NCI-H2227 (cell line): ENCODE results near the gene MYCN.
A peak's percentile ranks its signal among the peaks of the same experiment; 100 is the strongest.

Experiments used
- DNase-seq: peaks from one replicate; lab custom pipeline; 2025; ENCODE audit not compliant: unreplicated experiment; lab: John Stamatoyannopoulos, UW

MYCN gene

DNA sequence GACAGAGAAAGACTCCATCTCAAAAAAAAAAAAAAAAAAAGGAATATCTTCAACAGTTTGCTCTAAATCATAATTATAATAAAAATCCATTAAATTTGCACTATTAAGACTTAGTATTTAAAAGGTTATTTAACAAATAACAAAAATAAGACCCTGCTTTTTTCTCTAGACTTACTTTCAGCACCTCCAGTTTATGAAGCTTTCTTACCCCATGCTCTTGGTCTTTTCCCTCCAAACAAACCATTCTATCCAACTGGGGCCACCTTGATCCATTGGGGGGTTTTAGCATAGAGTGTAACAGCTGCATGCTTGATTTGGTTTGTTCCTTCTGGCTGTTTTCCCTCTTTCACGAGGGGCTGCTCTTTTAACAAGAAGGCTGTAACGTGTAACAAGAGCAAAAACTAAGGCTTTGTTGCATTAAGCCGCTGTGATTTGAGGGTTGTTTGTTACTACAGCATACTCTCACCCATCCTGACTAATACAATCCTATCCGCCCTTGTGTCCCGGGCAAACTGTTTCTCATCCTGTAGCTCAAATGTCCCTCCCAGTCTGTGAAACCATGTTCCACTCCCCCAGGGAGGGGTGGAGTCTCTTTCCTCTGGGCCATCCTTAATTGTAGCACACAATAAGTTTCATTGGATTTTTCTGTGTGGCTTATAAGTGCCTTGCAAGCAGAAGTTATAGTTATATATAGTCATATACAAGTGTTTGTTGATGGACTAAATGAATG lies 9.6 kb upstream of the MYCN start:
- no peak for DNase-seq

DNA sequence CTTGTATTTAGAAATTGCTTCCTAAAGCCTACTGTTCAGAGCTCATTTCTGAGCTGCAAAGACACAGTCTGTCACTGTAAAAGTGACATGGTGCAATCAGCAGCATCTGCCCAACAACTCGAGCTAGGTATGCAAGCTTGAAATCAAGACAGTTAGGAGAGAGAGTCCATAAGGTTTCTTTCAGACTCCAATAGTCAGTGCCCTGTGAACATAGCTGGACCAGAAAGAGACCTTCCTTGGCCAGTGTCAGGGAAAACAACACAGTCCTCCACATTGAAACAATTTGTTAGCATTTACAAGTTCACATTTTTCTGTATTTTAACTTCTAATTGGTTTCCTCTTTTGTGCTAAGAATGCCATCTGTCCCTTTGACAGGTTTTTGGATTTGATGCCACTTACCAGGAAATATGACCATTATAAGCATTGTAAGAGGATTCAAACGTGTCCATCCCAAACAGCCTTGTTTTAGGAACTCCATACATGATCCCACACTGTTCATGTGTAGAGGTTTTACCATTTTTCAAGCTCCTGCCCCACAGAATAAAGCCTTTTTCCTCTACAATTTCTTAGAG lies 8.9 kb upstream of the MYCN start:
- DNase-seq: no peak

DNA sequence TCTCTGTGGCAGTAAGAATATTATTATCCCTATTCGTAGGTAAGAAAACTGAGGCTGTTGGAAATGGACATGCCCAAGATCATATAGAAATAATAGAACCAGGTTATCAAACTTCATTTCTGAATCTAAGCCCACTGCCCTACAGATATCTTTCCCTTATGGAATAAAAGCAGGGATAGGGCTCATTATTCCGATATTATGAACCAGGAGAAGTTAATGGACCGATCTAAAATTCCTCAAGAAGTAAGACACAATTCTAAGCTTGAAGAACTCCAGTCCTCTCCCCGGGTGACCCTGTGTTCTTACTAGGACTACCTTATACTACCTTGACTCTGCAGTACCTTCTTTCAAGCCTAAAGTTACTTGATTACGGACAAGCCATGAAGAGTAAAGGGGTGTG lies 8.4 kb upstream of the MYCN start:
- no peak for DNase-seq

DNA sequence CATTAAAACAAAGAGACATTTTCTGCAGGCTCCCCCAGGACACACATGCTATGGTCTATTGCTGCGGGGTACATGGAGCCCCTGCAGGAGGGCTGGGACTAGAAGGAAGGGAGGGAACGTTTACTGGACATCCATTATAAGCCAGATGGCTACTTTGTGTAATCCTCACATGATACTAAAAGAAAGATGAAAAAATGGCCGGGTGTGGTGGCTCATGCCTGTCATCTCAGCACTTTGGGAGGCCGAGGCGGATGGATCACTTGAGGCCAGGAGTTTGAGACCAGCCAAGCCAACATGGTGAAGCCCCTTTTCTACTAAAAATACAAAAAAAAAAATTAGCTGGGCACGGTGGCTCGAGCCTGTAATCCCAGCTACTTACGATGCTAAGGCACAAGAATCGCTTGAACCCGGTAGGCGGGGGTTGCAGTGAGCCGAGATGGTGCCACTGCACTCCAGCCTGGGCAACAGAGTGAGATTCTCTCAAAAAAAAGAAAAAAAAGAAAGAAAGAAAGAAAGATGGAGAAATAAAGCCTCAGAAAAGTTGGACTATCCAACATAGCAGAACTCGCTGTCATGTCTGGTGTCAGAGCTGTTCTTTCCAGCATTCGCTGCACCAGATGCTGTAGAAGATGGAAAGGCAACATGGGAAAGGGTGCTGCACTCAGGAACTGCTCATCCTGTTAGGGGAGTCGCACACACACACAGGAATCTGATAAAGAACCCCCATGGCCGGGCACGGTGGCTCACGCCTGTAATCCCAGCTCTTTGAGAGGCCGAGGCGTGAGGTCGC lies 7.8 kb upstream of the MYCN start:
- DNase-seq: no peak

DNA sequence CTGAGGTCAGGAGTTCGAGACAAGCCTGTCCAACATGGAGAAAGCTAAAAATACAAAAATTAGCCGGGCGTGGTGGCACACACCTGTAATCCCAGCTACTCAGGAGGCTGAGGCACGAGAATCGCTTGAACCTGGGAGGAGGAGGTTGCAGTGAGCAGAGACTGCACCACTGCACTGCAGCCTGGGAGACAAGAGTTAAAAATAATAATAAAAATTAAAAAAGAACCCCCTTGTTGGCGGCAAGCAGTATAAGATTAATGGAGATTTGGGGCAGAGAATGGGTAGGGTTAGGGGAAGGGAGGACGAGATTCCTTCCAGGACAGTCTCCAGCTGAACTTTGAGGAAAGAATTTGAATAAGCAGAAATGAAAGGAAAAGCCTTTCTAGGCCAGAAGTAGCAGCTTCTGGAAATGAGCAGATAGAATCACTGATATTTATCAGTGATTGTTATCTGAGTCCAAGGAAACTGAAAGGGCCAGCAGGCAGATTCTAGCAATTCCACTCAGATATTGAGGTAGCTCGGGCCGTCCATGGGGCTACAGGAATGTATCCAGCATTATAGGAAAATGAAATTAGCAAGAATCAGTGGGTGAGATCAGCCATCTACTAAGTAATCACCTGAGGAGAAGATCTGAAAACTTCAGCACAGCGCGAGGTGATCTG lies 7.0 kb upstream of the MYCN start:
- no peak for DNase-seq

DNA sequence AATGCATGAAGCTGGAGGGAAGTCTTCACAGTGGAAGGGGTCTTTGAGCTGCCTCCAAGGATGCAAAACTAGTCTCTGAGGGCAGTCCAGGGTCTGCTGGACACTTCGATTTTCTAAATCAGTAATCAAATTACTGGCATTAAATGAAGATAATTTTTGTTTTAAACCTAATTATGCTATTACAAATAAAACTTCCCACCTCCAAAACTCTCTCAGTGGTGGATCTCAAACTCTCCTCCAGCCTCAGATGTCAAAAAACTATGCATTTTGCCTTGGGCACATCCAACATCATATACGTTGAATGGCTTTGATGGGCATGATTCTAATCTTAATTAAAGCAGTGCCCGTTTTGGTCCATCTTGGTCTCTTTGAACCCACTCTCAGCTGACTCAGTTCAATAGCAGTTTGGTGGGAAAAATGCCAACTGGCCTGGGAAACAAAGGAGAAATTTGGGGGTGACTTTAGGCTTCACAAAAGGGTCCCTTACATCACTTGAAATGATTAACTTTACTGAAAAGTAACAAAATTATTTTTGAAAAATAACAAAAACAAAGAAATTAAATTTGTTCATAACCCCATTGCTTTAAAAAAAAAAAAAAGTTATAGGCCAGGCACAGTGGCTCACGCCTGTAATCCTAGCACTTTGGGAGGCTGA lies 5.9 kb upstream of the MYCN start:
- no peak for DNase-seq

DNA sequence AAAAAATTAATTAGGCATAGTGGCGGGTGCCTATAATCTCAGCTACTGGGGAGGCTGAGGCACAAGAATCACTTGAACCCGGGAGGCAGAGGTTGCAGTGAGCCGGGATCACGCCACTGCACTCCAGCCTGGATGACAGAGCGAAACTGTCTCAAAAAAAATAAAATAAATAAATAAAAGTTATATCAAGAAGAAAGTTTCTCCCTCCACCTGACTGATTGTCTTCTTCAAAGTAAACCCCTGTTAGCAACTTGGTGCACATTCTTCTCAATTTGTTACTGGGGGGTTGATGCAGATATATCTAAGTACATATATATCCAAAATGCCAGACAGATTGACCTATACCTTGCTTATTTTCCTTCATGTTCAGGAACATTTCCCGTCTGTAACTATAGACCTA lies 5.2 kb upstream of the MYCN start:
- no peak for DNase-seq

DNA sequence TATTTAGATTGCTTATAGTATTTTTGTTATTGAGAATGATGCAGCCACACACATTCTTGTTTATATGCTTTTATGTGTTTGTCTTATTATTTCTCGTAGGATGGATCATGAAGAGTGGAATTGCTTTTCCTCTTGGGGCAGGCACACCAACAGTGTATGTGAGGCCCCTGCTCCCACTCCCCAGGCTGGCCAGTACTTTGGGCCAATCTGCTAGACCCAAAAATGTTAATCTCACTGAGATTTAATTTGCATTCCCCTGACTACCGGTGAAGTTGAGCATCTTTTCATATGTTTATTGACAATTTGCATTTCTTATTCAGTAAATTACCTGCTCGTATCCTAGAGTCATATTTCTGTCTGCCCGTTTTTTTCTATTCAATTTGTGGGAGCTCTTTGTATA lies 4.7 kb upstream of the MYCN start:
- DNase-seq: no peak

DNA sequence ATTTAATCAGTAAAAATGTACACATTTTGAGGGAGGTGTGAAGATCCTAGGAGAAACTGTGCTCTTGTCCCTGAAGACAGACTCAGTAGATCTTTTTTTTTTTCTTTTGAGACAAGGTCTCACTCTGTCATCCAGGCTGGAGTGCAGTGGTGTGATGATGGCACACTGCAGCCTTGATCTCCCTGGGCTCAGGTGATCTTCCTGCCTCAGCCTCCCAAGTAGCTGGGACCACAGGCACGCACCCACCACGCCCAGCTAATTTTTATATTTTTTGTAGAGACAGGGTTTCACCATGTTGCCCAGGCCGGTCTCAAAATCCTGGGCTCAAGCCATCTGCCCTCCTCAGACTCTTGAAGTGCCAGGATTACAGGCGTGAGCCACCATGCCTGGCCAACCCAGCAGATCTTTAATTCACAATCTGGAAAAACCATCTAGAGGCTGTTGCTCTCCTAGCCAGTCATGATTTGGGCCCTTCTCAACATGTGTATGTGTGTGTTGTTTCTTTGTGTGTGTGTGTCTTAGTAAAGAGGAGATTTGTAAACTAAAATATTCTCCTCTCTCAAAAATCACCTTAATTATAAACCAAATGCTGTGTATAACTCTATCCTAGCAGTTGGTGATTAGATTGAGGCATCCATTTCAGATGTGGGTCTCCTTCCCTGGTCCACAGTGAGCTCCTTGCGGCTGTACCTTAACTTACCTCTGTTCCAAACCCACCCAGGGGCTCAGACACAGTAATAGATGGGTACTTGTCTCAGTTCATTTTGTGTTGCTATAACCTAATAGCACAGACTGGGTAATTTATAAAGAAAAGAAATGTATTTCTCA lies 3.9 kb upstream of the MYCN start:
- no peak for DNase-seq

DNA sequence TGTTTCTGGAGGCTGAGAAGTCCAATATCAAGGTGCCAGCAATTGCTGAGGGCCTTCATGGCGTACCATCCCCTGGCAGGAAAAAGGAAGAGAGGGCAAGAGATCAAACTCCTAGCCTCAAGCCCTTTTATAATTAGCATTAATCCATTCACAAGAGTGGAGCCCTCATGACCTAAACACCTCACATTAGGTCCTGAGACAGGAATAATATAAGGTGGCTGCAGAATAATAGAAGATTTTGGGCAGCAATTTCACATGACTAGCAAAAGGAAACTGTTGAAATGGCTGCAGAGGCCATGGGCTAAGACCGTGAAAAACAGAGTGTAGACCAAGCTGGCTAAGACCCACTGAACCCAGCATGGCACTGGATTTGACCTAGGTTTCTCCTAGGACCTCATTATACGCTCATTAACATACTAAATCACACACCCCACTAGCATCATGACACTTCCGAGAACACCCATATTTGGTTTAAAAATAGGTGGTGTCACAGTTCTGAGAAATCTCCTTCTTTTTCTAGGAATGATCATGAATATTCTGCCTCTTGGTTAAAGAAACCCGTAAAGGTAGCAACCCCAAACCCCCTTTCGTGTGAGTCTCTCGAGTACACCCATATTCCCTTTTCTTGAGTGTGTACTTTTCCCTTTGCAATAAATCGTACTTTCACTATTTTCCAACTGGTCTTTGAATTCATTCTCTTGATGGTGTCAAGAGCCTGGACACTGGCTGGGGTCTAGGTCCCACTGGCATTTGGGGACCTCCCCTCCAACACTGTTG lies 3.1 kb upstream of the MYCN start:
- no peak for DNase-seq

DNA sequence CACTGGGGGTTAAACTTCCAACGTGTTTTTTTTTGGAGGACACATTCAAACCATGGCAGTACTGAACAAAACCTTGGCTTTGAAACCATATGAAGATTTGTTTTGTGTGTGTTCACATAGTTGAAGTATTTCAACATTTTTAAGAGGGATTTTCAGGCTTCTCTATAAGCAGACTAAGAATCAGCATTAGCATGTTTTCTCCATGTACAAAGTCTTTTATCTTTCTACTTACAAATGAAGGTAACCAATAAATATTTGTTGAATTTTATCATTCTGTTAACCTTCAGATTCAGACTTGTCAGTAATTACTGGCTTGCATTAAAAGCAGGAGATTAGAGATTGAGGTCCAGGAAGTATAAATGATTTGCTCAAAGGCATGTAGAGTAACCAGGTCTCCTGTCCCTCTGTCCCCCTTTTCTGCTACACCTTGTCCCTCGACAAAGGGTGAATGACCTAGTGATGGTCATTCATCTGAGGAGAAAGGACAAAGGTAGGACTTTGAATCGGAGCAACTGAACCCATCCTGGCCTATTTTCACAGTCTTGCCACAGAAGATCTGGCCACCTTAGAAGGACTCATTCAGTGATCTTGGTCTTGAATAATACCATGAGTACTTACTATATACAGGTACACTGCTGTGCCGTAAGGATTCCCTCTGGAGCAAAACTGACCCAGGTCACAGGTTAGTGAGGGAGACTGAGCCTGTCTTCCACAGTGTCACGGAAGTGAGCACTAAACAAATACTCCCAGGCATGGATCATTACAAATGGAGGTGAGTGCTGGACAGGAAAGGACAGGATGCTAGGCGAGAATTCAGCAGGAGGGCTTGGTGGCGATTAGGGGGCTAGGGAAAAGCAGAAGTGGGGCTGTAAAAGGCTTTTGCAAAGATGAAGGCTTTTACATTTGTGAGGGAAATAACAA lies 2.2 kb upstream of the MYCN start:
- DNase-seq: no peak

DNA sequence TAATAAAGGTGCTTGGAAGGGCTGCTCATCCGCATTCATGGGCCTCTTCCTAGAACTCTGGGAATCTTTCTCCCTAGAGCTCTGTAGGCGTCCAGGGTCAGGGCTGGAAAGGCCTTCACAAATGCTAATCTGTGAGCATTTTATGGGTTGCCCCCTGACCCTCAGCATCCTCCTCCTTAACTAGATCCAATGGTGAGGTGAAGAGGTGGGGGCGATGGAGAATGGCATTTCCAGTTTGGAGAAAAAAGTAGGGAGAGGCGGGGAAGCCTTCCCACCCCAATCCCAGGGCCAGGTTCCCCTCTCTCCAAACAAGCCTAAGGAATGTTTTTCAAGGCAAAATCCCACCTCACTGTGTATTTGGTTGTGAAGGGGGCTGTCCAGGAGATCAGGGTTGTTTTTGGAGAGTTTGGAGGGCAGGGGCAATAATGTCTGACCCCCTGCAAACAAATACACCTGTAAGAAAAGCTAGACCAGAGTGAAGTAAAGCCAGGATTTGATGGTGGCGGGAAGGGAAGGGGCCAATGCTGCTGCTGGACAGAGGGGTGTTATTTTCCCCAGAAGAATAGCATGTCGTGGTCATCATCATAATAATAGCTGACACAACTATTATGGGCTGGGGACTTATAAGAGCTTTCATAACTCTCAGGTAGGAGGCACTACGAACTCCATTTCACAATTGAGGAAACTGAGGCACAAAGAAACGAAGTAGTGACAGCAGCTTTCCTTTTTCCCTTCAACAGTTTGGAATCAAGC lies 1.4 kb upstream of the MYCN start:
- peak; percentile 59 for DNase-seq

DNA sequence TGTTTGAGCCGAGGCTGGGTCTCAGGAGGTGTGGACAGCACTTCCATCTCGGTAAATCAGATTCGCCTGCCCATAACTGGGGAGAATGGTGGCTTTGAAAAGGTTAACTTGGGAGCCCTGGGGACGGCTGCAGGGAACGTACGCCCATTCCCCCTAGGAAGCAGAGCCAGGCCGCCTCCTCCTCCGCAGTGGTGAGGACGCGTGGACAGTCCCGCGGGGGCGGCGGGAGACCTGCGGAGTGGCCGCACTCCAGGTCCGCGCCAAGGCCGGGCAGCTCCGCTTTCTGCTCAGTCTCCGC lies 845 bp upstream of the MYCN start:
- DNase-seq: no peak

DNA sequence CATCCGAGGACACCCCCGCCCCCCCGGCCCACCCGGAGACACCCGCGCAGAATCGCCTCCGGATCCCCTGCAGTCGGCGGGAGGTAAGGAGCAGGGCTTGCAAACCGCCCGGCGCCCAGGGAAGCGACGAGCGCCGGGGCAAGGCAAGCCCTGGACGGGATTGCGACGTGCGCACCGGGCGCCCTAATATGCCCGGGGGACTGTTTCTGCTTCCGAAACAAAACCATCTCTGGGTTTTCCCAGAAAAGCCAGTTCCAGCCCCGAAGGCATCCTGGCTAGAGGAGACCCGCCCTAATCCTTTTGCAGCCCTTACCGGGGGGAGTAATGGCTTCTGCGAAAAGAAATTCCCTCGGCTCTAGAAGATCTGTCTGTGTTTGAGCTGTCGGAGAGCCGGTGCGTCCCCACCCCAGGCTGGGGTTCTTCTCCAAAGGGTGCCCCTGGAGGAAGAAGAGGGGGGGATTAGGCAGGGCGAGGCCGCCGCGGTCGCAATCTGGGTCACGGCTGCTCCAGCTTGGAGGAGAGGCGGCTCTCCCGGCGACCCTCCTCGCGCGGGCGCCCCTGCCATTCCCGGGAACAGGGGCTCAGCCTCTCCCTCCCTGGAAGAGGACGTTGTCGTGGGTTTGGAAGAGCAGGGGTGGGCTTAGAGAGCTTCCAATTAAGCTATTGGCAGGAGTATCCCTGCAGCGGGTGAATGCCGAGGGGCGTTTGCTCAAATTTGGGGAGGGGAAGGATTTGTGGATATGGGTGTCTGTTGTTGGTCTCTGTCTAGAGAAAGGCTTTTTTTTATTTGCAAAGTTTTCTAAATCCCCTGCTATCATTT lies 521 bp downstream of the MYCN start:
- DNase-seq: peak; percentile 41

DNA sequence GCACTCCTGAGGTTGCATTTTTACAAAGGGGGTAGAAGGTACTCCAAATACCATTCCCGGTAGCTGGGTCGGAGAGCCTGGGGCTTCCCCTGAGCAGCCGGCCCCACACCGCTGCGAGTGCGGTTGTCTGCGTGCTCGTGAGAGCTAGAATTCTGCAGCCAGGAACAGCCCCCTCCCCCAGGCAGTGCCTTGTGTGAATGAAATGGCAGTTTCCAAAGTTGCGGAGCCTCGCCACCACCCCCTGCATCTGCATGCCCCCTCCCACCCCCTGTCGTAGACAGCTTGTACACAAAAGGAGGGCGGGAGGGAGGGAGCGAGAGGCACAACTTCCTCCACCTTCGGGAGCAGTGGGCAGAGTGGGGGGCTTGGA lies 1.1 kb downstream of the MYCN start:
- DNase-seq: peak; percentile 68

DNA sequence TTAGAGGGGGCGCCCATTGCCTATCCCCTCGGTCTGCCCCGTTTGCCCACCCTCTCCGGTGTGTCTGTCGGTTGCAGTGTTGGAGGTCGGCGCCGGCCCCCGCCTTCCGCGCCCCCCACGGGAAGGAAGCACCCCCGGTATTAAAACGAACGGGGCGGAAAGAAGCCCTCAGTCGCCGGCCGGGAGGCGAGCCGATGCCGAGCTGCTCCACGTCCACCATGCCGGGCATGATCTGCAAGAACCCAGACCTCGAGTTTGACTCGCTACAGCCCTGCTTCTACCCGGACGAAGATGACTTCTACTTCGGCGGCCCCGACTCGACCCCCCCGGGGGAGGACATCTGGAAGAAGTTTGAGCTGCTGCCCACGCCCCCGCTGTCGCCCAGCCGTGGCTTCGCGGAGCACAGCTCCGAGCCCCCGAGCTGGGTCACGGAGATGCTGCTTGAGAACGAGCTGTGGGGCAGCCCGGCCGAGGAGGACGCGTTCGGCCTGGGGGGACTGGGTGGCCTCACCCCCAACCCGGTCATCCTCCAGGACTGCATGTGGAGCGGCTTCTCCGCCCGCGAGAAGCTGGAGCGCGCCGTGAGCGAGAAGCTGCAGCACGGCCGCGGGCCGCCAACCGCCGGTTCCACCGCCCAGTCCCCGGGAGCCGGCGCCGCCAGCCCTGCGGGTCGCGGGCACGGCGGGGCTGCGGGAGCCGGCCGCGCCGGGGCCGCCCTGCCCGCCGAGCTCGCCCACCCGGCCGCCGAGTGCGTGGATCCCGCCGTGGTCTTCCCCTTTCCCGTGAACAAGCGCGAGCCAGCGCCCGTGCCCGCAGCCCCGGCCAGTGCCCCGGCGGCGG lies 1.7 kb downstream of the MYCN start:
- peak; percentile 53 for DNase-seq
